ENCODE measurements around the gene OR10J4.

Gene OR10J4

DNA sequence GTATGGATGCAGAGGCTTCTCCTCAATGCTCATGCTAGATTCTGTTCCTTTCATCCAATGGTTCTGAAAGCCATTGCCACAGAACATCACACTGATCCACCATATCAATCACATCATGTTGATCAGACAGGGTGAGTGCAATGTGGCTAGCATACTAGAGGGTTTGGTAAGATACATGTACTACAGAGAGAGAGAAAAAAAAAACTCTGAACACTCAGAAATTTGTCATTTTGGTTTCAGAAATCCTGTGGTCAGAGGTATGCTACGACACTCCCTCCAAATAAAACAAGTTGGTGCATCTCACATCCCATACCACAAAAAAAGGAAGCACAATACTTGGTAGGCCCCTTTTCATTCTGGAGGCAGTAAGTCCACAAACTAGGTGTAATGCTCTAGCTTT is 42.9 kb downstream of the OR10J4 start:
- TF ChIP-seq CTCF (IDR thresholded peaks at IDR 0.05; ENCODE audit: insufficient read depth, low read depth, low read length, missing control alignments): no peak
- no peak overlapping the region for H3K4me3 ChIP-seq (ENCODE audit: low read depth, low read length)
- no peak for DNase-seq (ENCODE audit: low read depth)
